GM18505 (cell line): ENCODE results near the gene AFF3.

Source experiments
- ATAC-seq: cut with Tn5 transposase; IDR thresholded peaks from one replicate; pipeline ENCODE4 v1.9.1; 2021; ENCODE audit not compliant: unreplicated experiment
- POLR2A ChIP-seq: IDR thresholded peaks from 4 replicates; pipeline ENCODE4 v1.6.1; 2011; ENCODE audit warnings: borderline replicate concordance; ENCODE audit not compliant: insufficient read depth, insufficient read length; ENCODE audit errors: extremely low read depth

Gene AFF3

DNA sequence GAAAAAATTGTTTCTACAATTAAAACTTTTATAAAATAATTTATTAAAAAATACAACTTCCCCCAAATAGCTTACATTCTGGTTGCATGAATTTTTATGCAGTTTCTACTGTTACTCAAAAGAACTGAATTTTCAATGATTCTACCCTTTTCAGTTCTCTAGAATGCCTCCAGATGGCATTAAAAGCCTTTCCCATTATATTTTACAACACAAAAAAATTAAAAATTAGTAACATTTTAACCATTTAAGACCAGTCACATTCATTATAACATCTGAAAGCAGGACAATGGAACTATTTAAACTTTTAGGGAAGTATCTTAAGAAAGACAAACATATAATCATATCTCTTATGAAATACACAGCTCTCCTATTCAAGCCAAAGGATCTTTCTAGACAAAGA lies 416.6 kb downstream of the AFF3 start:
- ATAC-seq = no peak
- no peak for TF ChIP-seq POLR2A

GRCh38 chr2:99722476-99722875 lies 419.9 kb downstream of the AFF3 start:
- no peak for TF ChIP-seq POLR2A
- no peak for ATAC-seq

GRCh38 chr2:99719102-99719501 lies 423.3 kb downstream of the AFF3 start:
- no peak for ATAC-seq
- no peak for TF ChIP-seq POLR2A

- TF ChIP-seq POLR2A = no peak
- ATAC-seq = no peak
Observed at GRCh38 chr2:99715956-99716355, 426.4 kb downstream of the AFF3 start.

GRCh38 chr2:99714349-99714748 lies 428.0 kb downstream of the AFF3 start:
- ATAC-seq = no peak
- TF ChIP-seq POLR2A = no peak

DNA sequence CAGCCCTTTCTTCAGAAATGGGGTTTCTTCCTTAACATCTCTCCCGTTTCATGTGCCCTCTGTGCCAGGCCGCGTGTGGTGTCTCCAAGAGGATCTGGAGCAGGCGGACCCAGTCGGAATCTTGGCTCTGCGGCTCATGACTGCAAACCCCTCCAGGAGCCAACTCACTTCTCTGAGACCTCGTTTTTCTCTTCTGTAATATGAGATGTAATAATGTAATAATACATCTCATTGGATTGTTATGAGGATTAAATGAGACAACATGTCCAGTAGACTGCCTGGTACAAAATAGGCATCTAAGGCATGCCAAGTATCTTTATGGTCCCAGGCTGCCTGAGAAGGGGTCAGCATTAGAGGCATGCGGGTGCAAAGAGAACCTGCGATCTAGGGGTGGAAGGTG lies 431.2 kb downstream of the AFF3 start:
- no peak for ATAC-seq
- no peak for TF ChIP-seq POLR2A

- no peak for ATAC-seq
- no peak for TF ChIP-seq POLR2A
Observed at GRCh38 chr2:99710721-99711120, 431.7 kb downstream of the AFF3 start.

DNA sequence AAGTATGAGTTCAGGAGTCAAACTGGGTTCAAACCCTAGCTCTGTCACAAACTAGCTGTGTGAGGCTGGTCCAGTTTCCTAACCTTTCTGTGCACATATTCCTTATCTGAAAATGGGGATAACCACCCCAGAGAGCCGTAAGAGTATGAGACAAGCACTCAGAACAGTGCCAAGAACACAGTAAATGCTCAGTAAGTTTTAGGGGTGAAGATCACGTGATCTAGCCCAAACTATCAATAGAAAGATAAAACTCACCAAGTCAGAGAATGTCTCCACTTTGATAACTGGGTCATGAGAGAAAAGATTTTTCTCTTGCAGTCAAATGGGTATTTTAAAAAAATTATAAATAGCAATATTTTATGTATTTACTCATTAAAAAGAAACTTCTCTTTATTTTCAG lies 433.2 kb downstream of the AFF3 start:
- no peak for TF ChIP-seq POLR2A
- no peak for ATAC-seq

GRCh38 chr2:99708231-99708630 lies 434.2 kb downstream of the AFF3 start:
- no peak for ATAC-seq
- no peak for TF ChIP-seq POLR2A

DNA sequence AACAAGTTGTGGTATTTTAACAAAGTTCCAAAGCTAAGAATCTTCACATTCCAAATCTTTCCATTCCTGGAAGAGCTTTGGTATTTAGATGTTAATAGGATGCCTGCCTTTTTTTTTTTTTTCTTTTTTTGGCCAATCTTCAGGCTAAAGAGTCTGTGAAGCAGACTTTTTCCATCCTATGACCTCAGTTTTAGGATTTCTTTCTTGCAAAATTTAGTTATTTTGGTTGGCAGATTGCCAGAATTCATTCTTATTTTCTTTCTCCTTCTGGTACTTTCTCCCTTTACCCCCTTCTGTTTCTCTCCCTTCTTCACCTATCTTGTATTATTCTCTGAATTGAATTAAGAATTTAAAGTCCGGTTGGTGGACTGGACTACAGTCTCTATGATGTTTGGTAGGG lies 434.8 kb downstream of the AFF3 start:
- ATAC-seq = no peak
- TF ChIP-seq POLR2A = no peak

- no peak for ATAC-seq
- TF ChIP-seq POLR2A = no peak
Observed at GRCh38 chr2:99706735-99707134, 435.7 kb downstream of the AFF3 start.

DNA sequence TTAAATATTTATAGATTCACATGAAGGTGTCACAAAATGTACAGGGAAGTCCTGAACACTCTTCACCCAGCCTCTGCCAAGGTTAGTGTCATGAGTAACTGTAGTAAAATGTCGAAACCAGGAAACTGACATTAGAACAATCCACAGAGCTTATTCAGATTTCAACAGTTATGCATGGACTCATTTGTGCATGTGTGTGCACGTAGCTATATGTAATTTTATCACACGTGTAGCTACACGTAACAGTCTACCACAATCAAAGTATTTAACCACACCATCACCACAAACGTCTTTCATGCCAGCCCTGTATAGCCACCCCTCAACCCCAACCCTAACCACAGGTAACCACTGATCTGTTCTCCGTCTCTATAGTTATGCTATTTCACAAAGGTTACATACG lies 440.9 kb downstream of the AFF3 start:
- no peak for ATAC-seq
- TF ChIP-seq POLR2A = no peak

- no peak for TF ChIP-seq POLR2A
- ATAC-seq = no peak
Observed at GRCh38 chr2:99700482-99701398, 441.6 kb downstream of the AFF3 start.

GRCh38 chr2:99698896-99699295 lies 443.5 kb downstream of the AFF3 start:
- ATAC-seq = no peak
- no peak for TF ChIP-seq POLR2A
